Posterior cingulate gyrus (tissue), 11 donors: Measurements from ENCODE around the gene PPP1R26.
A peak's percentile ranks its signal among the peaks of the same experiment; 100 is the strongest.
"Not testable (repeated sequence)": the region's sequence is repeated elsewhere in the genome, so short reads cannot be mapped to it uniquely, and the experiment has no call there.

ENCODE experiments used
- DNase-seq, 10 donors: peaks; one replicate each; pipeline versions ENCODE4 v3.0.0 to v3.0.0-alpha.2; 2020 to 2021; ENCODE audit warnings: mixed read lengths in 3 of 10
- intact Hi-C: fragments of 100-400 bp; cut with DNase I; formaldehyde crosslinking; loops from one replicate; pipeline ENCODE4 v1.15.1; 2023

Gene PPP1R26, protein sequence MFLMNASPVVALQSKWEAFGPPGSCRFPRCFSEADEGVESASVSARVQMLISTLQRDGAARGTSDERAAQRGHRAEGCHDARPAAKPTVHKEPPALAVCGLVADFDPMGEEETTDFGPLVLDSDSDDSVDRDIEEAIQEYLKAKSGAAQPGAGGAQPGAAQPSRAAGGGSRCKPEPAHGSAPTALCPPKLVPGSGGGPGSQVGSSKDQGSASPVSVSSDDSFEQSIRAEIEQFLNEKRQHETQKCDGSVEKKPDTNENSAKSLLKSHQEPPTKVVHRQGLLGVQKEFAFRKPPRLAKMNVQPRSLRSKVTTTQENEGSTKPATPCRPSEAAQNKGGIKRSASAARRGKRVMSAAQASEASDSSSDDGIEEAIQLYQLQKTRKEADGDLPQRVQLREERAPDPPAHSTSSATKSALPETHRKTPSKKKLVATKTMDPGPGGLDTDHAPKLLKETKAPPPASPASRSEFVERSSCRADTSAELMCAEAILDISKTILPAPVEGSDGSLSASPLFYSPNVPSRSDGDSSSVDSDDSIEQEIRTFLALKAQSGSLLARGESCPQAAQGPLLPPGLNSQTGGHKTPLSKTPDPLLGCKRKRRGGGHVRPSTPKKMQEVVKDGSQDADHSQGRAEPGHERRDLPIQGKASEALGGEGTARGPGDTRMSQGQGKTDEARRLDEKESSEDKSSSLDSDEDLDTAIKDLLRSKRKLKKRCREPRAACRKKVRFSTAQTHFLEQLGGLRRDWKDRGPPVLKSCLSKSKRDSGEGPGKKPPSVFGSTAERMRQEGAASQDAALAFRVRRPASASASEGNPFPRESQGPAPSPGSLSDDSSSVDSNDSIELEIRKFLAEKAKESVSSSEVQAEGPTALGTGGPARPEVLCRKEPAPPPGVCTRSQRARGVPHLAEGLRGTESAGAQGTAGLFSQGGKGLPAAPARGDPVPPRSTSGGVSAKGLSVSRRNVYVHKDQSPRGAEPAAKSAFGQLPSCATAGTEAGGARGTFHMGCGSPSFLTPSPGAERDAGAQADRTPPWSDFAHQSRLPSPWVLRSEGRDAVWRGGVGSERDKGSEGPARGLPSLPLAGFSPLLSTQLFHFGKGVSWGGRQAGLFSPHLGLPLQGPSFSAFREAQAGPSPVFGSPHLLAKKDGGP (N-terminal part only)

GRCh38 chr9:135479469-135480052 lies at the start of gene PPP1R26:
PPP1R26 (plus strand) TSS chr9:135479782; CDS start chr9:135484511, 4,729 bp downstream.
- intact Hi-C loops = no loop called here
- DNase-seq = peak in 1 of 10 donors; percentile 43

DNA sequence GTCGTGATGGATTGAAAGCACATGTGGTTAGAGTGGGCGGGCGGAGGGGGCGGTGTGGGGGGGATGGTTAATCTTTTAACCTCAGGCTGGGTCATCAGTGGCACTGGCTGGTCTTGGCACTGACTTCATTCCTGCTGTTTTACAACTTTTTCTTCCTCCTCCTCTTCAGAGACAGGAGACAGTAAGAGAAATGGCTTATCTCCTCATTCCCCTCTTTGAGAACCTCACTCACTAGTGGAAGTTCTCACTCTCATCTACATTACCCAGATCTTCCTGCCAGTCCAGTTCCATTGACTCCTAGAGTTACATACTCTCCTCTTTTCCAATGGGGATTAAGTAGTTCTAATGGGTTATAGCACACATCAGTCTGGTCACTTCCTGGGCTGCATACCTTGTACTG lies 42.3 kb upstream of the PPP1R26 start:
- no peak for DNase-seq
- intact Hi-C loops = no loop called here

- DNase-seq = peak in 1 of 10 donors; percentile 65
- intact Hi-C loops = not testable (repeated sequence)
Measured at GRCh38 chr9:135437696-135438095, 41.9 kb upstream of the PPP1R26 start.

- DNase-seq = peak in 1 of 10 donors; percentile 58
- intact Hi-C loops = not testable (repeated sequence)
Measured at GRCh38 chr9:135438581-135439232, 40.9 kb upstream of the PPP1R26 start.

- intact Hi-C loops, DNase-seq: not testable (repeated sequence)
Measured at GRCh38 chr9:135439514-135439913, 40.1 kb upstream of the PPP1R26 start.

- DNase-seq = no peak
- intact Hi-C loops = no loop called here
Measured at GRCh38 chr9:135439916-135440315, 39.7 kb upstream of the PPP1R26 start.

DNA sequence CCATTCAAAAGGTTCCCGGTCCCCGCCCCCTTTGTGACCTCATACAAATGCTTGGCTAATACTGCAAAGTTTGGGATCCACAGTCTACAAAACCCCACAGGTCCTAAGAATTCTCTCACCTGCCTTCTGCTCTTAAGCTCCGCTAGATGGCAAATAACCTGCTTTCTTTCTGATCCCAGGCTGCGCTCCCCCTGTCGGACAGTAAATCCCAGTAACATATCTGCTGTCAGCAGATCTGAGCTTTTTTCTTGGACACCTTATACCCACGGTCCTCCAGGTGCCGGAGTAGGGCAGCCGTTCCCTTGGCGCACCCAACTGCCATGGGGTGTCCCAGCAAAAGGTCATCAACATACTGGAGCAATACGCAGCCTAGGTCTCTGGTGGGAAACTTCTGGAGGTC lies 39.0 kb upstream of the PPP1R26 start:
- DNase-seq = no peak
- intact Hi-C loops = no loop called here

DNA sequence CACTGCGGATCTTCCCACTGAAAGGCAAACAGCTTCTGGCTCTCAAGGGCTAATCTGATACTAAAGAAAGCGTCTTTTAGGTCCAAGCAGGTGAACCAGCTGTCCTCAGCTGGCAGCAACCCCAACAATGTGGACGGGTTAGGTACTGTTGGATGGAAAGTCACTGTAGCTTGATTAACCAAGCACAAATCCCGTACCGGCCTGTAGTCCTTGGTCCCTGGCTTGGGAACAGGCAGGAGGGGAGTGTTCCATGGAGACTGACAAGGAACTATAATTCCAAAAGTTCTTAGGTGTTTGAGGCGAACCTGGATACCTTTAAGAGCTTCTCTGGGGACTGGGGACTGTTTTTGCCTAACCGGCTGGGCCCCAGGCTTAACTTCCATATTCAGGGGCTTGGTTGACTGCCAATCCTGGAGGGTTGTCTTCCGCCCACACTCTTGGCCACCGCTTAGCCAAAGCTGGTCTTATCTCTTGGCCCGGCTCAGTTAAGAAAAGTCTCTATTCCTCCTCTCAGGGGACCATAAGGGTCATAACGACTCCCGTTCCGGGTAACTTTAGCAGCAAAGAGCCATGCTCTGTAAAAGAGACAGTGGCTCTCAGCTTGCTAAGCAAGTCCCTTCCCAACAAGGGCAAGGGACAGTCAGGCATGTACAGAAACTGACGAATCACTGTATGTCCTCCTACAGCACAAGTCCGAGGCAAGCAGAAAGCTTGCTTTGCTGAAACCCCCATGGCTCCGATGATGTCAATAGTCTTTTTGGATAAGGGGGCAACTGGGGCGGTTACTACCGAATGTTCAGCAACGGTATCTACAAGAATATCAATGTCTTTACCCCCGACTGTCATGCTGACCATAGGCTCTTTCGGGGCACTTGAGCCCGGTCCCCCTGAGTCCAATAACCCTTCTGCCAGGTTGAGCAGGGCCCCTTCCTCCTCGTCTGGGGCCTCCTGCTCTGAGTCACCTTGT lies 38.2 kb upstream of the PPP1R26 start:
- intact Hi-C loops = not testable (repeated sequence)
- peak in 1 of 10 donors; percentile 21 for DNase-seq

GRCh38 chr9:135442075-135442474 lies 37.5 kb upstream of the PPP1R26 start:
- intact Hi-C loops = no loop called here
- peak in 1 of 10 donors; percentile 28 for DNase-seq

GRCh38 chr9:135443797-135444425 lies 35.7 kb upstream of the PPP1R26 start:
- peak in 1 of 10 donors; percentile 54 for DNase-seq
- intact Hi-C loops = no loop called here

GRCh38 chr9:135447126-135447525 lies 32.5 kb upstream of the PPP1R26 start:
- peak in 1 of 10 donors; percentile 47 for DNase-seq
- intact Hi-C loops = no loop called here

- intact Hi-C loops = no loop called here
- peak in 5 of 10 donors; percentile 12 to 80 (median 47) for DNase-seq
Measured at GRCh38 chr9:135448663-135449100, 30.9 kb upstream of the PPP1R26 start.

DNA sequence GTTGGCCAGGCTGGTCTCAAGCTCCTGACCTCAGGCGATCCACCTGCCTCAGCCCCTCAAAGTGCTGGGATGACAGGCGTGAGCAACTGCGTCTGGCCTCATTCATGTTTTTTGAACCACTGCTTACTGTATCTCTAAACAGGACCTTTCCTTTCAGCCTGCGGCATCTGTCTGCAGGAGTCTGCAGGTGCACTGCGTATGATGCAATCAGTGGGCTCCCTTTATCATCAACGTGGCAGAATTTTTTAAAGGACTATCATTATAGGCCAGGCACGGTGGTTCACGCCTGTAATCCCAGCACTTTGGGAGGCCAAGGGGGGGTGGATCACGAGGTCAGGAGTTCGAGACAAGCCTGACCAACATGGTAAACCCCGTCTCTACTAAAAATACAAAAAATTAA lies 30.1 kb upstream of the PPP1R26 start:
- peak in 1 of 10 donors; percentile 34 for DNase-seq
- intact Hi-C loops = not testable (repeated sequence)

DNA sequence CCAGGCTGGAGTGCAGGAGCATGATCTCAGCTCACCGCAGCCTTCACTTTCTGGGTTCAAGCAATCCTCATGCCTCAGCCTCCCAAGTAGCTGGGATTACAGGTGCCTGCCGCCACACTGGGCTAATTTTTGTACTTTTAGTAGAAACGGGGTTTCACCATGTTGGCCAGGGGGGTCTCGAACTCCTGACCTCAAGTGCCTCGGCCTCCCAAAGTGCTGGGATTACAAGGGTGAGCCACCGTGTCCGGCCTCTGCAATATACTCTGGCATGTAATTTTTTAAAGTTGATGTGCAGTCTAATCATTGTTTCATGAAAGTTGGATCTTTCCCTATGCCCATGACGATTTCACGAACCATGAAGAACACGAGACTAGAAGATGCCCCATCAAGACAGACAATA lies 28.6 kb upstream of the PPP1R26 start:
- peak in 1 of 10 donors; percentile 52 for DNase-seq
- intact Hi-C loops = no loop called here

DNA sequence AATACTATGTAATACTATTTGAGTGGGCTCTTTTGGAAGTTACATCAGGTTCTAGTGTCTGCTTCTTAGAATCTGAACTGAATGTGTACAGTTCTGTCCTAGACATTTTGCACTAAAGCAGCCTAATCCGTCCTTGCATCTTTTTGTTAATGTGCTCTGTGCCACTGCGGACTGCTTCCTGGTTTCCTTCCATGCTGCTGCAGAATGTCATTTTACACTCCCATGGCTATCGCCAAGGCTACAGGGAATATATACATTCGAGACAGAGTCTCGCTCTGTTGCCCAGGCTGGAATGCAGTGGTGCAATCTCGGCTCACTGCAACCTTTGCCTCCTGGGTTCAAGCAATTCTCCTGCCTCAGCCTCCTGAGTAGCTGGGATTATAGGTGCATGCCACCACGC lies 27.7 kb upstream of the PPP1R26 start:
- intact Hi-C loops = not testable (repeated sequence)

DNA sequence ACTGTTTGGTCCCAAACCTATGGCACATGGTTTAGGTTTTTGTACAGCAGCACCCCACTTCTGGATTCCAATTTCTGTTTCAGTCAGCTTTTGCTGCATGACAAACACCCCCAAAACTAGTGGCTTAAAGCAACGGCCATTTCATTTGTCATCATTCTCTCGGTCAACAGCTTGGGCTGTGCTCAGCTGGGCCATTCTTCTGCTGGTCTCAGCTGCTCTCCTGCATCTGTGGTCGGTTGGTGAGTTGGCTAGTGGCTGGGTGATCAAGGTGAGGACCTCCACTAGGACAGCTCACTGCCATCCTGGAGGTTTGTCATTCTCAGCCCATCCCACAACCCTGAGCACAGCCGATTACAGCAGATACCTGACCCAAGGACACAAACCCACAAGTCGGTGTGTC lies 24.8 kb upstream of the PPP1R26 start:
- no peak for DNase-seq
- intact Hi-C loops = no loop called here

More for the DNA sequence above, 27.7 kb upstream of the PPP1R26 start:
- not testable (repeated sequence) for DNase-seq

GRCh38 chr9:135455401-135456030 lies 24.1 kb upstream of the PPP1R26 start:
- intact Hi-C loops = no loop called here
- DNase-seq = peak in 1 of 10 donors; percentile 58
